Measurements from ENCODE around the gene CHRNG.
"Not testable (repeated sequence)": the region's sequence is repeated elsewhere in the genome, so short reads cannot be mapped to it uniquely, and the experiment has no call there.

Gene CHRNG

DNA sequence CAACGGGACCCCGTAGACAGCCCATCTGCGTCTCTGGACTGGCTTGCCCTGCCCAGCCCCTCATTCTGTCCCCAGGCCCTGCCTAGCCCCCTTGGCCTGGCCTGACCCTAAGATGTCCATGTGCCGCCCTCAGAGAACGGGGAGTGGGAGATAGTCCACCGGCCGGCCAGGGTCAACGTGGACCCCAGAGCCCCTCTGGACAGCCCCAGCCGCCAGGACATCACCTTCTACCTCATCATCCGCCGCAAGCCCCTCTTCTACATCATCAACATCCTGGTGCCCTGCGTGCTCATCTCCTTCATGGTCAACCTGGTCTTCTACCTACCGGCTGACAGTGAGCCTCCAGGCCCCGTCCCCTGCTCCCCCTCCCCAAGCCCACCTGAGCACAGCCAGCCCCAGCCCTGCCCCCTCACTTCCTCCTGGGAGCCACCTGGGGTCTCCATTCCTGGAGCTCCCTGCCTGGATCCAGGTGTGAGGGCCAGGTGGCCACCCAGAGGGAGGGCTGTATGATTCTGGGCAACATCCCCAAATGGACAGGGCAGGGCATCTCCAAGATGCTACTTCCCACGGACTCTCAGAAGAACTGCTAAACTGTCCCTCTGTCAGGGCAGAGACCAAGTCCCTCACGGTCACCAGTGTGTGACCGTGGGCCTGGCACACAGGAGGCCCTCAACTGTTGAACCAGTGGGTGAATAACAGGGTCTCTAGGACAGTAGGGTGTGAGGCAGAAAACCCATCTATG lies 9.5 kb upstream of the CHRNG start:
- Histone ChIP-seq H3K4me1 (ENCODE audit: insufficient read depth, low read length) (peaks cover 3% of the 10 kb centered on the region; the same call in 1 of the 2 replicates), H3K4me3 (ENCODE audit: low read depth in 1 of 2, low read length in 2 of 2) (no peak overlapping the region), H2AFZ (ENCODE audit: low read depth, low read length) (no peak overlapping the region), H3K4me2 (ENCODE audit: insufficient read depth, low read length) (no peak overlapping the region), H3K79me2 (ENCODE audit: insufficient read depth, low read length) (no peaks in the 10 kb centered on the region), H3K27me3 (ENCODE audit: insufficient read depth, low read length, poor library complexity) (no peaks in the 10 kb centered on the region), H3K36me3 (ENCODE audit: insufficient read depth, low read length) (no peaks in the 10 kb centered on the region), H3K27ac (ENCODE audit: low read length) (no peak overlapping the region), H3K9me3 (ENCODE audit: insufficient read depth, low read length, severe bottlenecking) (no peaks in the 10 kb centered on the region), H4K20me1 (ENCODE audit: insufficient read depth, low read length) (no peaks in the 10 kb centered on the region), H3K9ac (ENCODE audit: low read depth, low read length) (no peak overlapping the region)
- ATAC-seq (ENCODE audit: insufficient read depth, low read depth): no peak
- DNase-seq: no peak
- TF ChIP-seq, protein P1, sequence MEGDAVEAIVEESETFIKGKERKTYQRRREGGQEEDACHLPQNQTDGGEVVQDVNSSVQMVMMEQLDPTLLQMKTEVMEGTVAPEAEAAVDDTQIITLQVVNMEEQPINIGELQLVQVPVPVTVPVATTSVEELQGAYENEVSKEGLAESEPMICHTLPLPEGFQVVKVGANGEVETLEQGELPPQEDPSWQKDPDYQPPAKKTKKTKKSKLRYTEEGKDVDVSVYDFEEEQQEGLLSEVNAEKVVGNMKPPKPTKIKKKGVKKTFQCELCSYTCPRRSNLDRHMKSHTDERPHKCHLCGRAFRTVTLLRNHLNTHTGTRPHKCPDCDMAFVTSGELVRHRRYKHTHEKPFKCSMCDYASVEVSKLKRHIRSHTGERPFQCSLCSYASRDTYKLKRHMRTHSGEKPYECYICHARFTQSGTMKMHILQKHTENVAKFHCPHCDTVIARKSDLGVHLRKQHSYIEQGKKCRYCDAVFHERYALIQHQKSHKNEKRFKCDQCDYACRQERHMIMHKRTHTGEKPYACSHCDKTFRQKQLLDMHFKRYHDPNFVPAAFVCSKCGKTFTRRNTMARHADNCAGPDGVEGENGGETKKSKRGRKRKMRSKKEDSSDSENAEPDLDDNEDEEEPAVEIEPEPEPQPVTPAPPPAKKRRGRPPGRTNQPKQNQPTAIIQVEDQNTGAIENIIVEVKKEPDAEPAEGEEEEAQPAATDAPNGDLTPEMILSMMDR (IDR thresholded peaks at IDR 0.05; ENCODE audit: borderline replicate concordance, extremely low read depth, low read length, poor library complexity, severe bottlenecking): no peak
- no peak for TF ChIP-seq EZH2 (IDR thresholded peaks at IDR 0.05; ENCODE audit: borderline replicate concordance, low read depth, low read length, severe bottlenecking)

DNA sequence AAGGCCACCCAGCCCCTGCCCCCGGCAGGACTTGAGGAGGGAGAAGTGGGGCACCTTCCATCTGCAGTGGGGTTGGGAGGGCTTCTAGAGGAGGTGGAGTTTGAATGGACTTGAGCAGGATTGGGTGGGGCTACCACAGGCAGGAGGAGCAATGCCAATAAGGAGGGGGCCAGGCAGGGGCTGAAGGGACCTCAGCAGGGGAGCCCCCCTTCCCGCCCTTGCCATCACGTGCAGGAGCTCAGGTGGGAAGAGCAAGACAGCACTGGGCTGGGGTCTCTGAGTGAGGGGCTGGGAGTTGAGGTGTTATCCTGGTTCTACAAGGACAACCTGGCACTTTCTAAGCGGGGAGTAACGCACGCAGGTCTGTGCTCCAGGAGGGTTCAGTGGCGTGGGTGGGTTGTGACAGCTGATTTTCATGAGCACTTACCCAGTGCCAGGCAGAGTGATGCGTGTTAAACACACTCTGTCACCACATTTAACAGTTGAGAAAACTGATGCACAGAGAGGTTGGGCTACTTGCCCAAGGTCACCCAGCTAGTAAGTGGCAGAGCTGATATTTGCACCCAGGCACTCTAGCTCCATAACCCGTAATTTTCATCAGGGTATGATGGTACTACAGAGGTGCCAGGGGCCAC lies 8.7 kb upstream of the CHRNG start:
- ATAC-seq (ENCODE audit: insufficient read depth, low read depth) (no peak), DNase-seq (no peak)
- Histone ChIP-seq H3K9ac (ENCODE audit: low read depth, low read length) (no peak overlapping the region), H3K9me3 (ENCODE audit: insufficient read depth, low read length, severe bottlenecking) (no peaks in the 10 kb centered on the region), H2AFZ (ENCODE audit: low read depth, low read length) (no peak overlapping the region), H3K27ac (ENCODE audit: low read length) (no peak overlapping the region), H3K27me3 (ENCODE audit: insufficient read depth, low read length, poor library complexity) (no peaks in the 10 kb centered on the region), H3K4me1 (ENCODE audit: insufficient read depth, low read length) (peaks cover 3% of the 10 kb centered on the region; the same call in 1 of the 2 replicates), H3K4me3 (ENCODE audit: low read depth in 1 of 2, low read length in 2 of 2) (no peak overlapping the region), H3K36me3 (ENCODE audit: insufficient read depth, low read length) (no peaks in the 10 kb centered on the region), H3K79me2 (ENCODE audit: insufficient read depth, low read length) (no peaks in the 10 kb centered on the region), H3K4me2 (ENCODE audit: insufficient read depth, low read length) (no peak overlapping the region), H4K20me1 (ENCODE audit: insufficient read depth, low read length) (no peaks in the 10 kb centered on the region)
- TF ChIP-seq, protein P1 (IDR thresholded peaks at IDR 0.05; ENCODE audit: borderline replicate concordance, extremely low read depth, low read length, poor library complexity, severe bottlenecking): no peak
- no peak for TF ChIP-seq EZH2 (IDR thresholded peaks at IDR 0.05; ENCODE audit: borderline replicate concordance, low read depth, low read length, severe bottlenecking)

GRCh38 chr2:232532419-232532818 lies 7.1 kb upstream of the CHRNG start:
- no peak for TF ChIP-seq EZH2 (IDR thresholded peaks at IDR 0.05; ENCODE audit: borderline replicate concordance, low read depth, low read length, severe bottlenecking)
- ATAC-seq (ENCODE audit: insufficient read depth, low read depth) (no peak), DNase-seq (no peak)
- Histone ChIP-seq H3K79me2 (ENCODE audit: insufficient read depth, low read length) (no peaks in the 10 kb centered on the region), H3K36me3 (ENCODE audit: insufficient read depth, low read length) (no peaks in the 10 kb centered on the region), H3K4me2 (ENCODE audit: insufficient read depth, low read length) (no peak overlapping the region), H3K9ac (ENCODE audit: low read depth, low read length) (no peak overlapping the region), H3K4me1 (ENCODE audit: insufficient read depth, low read length) (peaks cover 3% of the 10 kb centered on the region; the same call in 1 of the 2 replicates), H3K4me3 (ENCODE audit: low read depth in 1 of 2, low read length in 2 of 2) (no peak overlapping the region), H3K27me3 (ENCODE audit: insufficient read depth, low read length, poor library complexity) (no peaks in the 10 kb centered on the region), H3K27ac (ENCODE audit: low read length) (no peak overlapping the region), H2AFZ (ENCODE audit: low read depth, low read length) (no peak overlapping the region), H3K9me3 (ENCODE audit: insufficient read depth, low read length, severe bottlenecking) (peaks cover 2% of the 10 kb centered on the region), H4K20me1 (ENCODE audit: insufficient read depth, low read length) (no peaks in the 10 kb centered on the region)

- not testable (repeated sequence) for H3K27me3 ChIP-seq (ENCODE audit: insufficient read depth, low read length, poor library complexity); H3K27ac ChIP-seq (ENCODE audit: low read length); H3K4me2 ChIP-seq (ENCODE audit: insufficient read depth, low read length); H3K9me3 ChIP-seq (ENCODE audit: insufficient read depth, low read length, severe bottlenecking); H3K9ac ChIP-seq (ENCODE audit: low read depth, low read length); H2AFZ ChIP-seq (ENCODE audit: low read depth, low read length); H4K20me1 ChIP-seq (ENCODE audit: insufficient read depth, low read length); ATAC-seq (ENCODE audit: insufficient read depth, low read depth); H3K4me3 ChIP-seq (ENCODE audit: low read depth in 1 of 2, low read length in 2 of 2); H3K79me2 ChIP-seq (ENCODE audit: insufficient read depth, low read length); H3K4me1 ChIP-seq (ENCODE audit: insufficient read depth, low read length); DNase-seq; H3K36me3 ChIP-seq (ENCODE audit: insufficient read depth, low read length)
Measured at GRCh38 chr2:232532821-232533220, 6.7 kb upstream of the CHRNG start.
